GM21717 (cell line): ENCODE data around the gene HSD17B2.
"Not testable (repeated sequence)": the region's sequence is repeated elsewhere in the genome, so short reads cannot be mapped to it uniquely, and the experiment has no call there.

Source experiments
- ATAC-seq: cut with Tn5 transposase; IDR thresholded peaks from one replicate; pipeline ENCODE4 v1.9.1; 2021; ENCODE audit warnings: mild to moderate bottlenecking, moderate library complexity; ENCODE audit not compliant: unreplicated experiment

Gene HSD17B2

DNA sequence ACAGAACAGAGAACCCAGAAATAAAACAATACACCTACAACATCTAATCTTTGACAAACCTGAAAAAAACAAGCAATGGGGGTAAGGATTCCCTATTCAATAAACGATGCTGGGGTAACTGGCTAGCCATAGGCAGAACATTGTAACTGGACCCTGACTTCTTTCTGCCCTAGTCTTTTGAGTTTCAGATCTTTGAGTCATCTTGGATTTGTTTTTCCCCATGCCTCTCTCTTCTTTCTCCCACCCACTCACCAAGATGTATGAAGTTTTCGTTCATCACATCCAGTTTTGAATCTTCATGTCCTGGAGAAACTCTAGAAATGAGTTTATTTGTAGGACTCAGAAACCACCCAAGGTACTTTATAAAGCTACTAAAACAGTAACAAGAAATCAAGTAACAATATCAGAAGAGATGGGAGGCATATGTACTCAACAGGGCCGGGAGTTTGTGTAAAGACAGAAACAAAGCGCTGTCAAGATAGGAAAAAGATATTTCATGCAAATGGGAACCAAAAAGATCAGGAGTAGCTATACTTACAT lies 39.0 kb downstream of the HSD17B2 start:
- ATAC-seq, result no peak

DNA sequence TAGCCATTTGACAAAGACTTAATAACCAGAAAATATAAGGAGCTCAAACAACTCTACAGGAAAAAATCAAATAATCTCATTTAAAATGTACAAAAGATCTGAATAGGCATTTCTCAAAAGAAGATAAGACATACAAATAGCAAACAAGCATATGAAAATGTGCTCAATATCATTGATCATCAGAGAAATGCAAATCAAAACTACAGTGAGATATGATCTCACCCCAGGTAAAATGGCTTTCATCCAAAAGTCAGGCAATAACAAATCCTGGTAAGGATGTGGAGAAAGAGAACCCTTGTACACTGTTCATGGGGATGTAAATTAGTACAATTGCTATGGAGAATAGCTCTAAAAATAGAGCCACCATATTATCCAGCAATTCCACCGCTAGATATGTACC lies 43.1 kb downstream of the HSD17B2 start:
- ATAC-seq, result no peak

DNA sequence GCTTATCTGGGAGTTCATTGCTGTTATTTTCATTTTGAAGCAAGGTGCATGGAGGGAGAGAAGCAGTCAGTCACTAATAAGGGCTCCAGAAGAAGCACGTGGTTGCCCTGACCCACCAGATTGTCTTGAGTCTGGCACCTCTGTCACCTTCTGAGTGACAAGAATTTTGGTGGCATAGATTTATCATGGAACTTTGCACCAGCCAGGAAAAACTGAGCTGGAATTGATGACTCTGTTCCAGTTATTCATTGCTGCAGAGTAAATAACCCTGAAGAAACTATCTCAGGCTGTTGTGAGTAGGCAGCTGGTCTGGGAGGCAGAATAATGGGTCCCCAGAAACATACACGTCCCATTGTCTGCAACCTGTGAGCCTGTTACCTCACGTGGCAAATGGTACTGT lies 44.8 kb downstream of the HSD17B2 start:
- ATAC-seq, result no peak

DNA sequence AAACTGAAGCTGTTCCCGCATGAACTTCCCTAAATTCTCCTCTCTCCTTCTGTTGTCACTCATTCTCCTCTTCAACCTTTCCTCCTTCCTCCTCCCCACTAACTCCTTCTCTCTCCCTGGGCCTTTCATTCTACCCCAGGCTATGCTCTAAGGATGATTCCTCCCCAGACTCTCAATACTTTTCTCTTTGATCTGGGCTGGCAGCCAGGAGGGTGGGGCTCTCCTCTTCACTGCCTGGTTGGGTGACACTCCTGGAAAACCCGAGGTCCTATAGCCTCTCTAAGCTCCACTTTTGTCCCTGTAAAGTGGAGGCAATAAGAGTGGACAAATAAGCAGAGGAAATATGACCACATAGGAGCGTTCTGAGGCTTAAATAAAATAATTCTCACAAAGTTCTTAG lies 46.2 kb downstream of the HSD17B2 start:
- no peak for ATAC-seq

DNA sequence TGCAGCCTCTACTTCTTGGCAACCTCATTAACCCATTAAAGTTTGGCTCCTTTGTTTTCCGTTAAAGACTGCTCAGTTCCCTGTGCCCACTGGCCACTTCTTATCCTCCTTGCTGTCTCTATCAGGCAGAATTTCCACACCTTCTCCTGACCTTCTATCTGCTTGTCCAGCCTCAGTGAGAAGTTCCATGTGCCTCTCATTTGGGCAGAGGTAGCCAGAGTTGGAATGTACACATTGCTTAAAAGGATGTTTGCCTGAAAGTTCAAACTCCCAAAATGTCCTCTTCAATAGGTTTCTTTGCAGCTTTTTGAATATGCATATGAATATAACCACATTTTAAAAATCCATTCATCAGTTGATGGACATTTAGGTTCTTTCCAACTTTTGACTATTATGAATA lies 47.0 kb downstream of the HSD17B2 start:
- ATAC-seq, result no peak

DNA sequence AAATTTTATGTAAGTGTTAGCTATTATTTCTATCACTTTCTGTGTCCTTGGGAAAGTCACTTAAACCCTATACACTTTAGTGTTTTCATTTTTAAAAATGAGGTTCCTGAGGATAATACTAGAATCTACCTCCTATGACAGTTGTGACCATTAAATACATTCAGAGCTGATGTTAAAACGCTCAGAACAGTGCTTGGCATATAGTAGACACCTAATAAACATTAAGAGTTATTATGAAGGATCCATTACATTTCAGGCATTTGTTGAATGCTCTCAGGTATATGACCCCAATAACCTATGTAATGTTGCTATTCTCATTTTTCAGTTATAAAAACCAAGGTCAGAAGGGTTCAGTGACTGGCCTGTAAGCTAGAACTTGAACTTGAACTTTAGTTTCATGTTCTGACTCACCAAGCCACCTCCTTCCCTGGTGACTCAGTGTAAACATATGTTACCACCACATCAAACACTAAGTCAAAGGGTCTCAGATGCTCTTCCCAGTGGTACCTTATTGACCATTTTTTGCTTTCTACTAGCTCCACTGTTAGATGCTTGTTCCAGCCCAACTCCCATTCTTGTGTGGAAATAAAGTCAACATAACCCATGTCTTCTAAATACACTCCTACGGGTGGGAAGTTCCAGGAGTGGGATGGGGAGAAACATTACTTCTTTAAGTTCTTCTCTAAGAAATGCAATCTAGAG lies 47.6 kb downstream of the HSD17B2 start:
- ATAC-seq, result peak; percentile 83

DNA sequence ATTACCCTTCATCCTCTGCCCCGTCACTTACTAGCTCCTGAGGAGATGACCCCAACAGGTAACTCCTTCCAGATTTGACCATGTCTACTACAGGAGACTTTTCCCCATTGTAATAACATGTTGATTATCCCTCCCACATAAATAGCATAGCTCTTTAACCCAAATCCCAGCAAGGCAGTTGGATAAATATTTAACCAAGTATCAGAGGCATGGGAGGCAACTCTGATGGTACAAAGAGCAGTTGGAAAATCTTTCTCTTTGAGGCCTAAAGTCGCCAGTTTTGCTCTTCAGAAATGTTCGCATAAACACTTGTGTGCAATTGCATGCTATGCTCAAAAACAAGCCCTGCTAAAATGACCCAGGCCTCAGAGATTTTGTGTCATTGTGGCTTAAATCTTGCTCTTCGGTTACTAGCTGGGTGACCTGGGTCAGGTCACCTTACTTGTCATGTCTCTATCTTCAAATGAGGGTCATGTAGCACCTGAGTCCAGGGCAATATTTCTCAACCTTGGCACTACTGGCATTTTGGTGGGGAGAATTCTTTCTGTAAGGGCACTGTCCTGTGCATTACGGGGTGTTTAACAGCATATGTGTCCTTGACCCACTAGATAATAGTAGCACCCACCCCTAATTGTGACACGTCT lies 48.8 kb downstream of the HSD17B2 start:
- no peak for ATAC-seq

DNA sequence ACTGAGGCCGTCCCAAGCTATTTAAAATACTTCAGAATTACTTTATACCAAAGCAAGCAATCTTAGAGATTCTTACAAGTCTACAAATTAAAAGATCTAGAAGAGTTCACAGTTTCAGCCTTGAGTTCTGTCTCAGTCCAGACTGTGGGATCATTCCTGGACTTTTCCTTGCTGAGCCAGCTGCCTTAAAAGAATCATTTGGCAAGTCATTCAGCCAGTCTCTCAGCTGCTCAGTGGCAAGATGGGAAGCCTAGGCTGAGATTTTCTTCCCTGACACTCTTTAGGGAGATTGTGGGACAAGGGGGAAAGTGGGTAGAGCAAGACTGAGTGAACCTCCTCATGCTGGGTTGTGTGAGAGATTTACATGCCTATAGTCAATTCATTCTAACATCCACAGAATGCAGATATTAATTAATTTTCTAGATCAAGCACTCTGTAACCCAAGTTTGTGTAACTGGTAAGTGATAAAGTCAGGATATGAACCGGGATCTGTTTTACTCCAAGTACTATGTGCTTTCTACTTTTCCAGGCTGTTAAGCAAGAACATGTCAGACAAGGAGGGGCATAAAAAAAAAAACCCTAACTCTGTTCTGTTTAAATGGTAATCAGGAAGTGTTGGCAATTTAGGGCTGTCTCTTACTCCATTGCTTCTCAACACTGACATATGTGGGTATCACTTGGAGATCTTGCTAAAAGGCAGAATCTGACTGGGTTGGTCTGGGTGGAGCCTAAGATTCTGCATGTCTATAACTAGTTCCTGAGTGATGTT lies 50.1 kb downstream of the HSD17B2 start:
- ATAC-seq, result no peak

DNA sequence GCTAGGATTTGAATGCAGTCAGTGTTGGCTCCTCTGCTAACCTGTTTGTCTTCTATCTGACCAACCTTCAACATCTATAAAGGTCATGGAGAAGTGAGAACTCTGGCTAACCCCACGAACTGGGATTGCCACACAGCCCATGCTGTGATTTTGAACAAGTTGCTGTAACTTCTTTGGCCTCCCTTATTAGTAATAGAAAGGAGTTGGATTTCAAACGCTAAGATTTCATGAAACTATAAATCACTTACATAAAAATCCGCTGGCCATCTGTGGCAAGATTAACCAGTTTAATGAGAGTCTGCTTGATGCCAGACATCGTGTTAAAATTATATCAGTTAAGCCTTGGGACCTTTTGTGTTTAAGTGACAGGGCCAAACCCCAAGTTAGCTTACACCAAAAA lies 53.4 kb downstream of the HSD17B2 start:
- ATAC-seq, result no peak

DNA sequence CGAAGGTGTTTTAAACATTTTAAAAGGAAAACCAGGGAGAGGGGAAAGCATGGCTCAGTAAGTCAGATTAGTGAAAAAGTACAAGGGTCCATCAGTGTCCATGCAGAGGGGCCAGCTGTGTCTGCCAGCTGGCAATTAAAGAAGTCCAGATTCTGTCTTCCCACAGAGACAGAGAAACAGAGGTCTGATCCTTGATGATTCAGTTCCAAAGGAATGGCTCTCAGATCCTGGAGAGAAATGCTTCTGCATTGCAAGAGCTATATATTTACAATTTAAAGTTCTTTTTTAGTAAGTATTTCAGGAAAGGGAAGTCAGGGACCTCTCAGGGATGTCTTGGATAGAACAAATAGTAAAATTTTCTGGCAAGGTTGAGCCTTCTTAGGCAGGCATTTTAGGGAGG lies 56.2 kb downstream of the HSD17B2 start:
- no peak for ATAC-seq

DNA sequence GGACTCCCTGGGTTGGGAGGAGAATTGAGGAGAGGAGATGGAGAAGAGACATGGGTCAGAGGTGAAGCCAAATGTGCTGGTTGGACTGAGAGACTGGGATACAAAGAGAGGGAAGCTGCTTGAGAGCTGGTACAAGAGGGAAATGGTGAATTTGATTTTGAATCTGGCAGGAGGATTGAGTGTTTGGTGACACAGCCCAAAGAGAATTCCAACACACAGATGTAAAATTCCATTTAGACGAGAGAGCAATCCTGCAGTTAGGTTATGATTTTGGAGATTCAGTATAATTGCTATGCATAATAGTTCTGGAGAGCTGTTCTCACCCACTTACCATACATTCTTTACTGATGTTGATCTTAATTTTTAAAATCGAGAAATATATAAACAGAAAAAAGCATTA lies 57.7 kb downstream of the HSD17B2 start:
- no peak for ATAC-seq

DNA sequence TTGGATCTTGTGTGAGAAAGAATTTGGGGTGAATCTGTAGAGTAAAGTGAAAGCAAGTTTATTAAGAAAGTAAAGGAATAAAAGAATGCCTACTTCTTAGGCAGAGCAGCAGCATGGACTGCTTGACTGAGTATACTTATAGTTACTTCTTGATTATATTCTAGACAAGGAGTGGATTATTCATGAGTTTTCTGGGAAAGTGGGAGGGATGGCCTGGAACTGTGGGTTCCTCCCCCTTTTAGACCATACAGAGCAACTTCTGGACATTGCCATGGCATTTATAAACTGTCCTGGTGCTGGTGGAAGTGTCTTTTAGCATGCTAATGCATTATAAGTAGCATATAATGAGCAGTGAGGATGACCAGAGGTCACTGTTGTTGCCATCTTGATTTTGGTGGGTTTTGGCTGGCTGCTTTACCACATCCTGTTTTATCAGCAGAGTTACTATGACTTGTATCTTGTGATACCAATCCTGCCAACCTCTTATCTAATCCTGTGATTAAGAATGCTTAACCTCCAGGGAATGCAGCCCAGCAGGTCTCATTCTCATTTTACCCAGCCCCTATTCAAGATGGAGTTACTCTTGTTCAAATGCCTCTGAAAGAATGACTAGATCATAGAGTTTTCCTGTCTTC lies 58.7 kb downstream of the HSD17B2 start:
- no peak for ATAC-seq

DNA sequence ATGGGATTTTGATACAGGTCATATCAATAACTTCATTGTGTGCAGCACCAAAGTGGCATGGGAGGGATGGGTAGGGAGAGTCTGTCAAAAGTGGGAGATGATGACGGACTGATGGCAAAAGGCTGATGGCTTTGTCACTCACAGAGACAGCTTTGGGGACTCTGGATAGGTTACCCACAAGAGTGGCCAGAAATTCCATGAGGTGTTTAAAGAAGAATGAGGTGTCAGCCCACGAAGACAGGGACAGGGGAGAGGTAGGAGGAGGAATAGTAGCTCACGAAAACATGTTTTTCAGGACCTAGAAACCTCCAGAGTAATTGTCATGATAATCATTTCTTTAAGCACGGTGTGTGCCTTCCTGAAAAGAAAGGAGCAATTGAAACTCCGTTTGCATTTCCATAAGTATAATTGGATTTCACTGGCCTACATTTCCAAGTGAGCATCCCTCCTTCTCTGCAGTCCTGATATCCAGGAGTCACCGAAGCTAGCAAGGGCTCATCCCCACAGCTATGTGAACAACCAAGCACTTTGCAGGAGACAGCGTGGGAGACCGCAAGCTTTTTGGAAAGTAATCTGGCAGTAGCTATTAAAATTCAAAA lies 60.0 kb downstream of the HSD17B2 start:
- no peak for ATAC-seq

DNA sequence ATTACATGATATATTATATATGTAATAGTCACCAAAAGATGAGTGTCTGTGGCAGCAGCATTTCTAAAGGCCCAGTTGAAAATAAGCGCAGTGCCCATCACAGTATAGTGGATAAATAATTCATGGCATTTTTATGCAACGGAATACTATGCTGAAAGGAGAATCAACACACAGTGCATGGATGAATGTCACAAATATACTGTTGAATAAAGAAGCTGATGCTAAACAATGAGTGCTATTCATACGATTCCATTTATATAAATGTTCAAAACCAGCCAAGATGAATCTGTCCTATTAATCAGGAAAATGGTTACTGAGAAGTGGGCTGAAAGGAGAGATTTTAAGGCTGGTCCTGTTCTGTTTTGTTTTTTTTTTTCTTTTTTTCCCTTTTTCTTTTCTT lies 61.6 kb downstream of the HSD17B2 start:
- no peak for ATAC-seq

DNA sequence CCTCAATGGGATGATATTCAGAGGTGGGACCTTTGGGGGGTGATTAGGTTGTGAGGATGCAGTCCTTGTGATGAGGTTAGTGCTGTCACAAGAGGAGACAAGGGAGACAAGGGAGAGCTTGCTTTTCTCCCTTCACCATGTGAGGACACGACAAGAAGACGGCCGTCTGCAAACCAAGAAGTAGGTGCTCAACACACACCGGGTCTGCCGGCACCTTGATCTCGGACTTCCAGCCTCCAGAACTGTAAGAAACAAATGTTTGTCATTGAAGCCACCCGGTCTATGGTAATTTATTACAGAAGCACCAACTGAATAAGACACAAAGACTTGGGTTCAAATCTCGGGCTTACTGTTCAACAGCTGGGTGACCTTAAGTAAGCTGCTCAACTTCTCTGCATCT lies 70.1 kb downstream of the HSD17B2 start:
- ATAC-seq, result no peak

DNA sequence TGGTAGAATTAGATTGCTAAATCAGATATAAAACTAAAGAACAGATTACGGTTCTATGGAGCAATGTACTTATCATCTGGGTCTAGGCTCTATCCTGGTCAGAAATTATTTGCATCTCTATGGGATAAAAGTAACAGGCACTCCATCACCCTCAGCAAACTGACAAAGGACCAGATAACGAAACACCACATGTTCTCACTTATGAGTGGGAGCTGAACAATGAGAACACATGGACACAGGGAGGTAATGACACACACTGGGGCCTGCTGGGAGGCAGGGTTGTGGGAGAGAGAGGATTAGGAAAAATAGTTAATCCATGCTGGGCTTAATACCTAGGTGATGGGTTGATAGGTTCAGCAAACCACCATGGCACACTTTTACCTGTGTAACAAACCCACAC lies 73.0 kb downstream of the HSD17B2 start:
- ATAC-seq, result no peak

DNA sequence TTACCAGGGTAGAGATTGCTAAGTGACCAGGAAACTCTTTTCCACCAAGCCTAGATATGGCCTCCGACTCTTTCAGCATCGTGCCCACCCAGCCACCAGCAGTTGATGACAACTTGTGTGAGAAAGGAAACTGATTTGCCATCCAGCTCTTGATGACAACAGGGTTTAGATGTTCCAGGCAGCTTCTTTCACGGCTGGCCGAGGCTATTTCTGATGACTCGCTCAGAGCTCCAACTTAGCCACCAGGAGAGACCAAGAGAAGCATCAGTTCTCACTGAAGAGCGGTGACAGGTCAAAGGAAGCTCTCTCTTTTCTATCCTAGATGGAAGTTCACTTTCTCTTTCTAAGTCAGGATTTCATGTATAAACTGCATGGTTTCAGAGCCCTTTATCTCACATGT lies 73.7 kb downstream of the HSD17B2 start:
- no peak for ATAC-seq

DNA sequence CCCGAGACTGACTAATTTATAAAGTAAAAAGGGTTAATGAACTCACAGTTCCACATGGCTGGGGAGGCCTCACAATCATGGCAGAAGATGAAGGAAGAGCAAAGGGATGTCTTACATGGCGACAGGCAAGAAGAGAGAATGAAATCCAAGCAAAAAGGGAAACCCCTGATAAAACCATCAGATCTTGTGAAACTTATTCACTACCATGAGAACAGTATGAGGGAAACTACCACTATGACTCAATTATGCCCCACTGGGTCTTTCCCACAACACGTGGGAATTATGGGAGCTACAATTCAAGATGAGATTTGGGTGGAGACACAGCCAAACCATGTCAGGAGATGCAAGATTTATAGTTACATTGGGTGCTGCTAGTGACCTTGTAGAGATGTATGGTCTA lies 74.2 kb downstream of the HSD17B2 start:
- not testable (repeated sequence) for ATAC-seq

DNA sequence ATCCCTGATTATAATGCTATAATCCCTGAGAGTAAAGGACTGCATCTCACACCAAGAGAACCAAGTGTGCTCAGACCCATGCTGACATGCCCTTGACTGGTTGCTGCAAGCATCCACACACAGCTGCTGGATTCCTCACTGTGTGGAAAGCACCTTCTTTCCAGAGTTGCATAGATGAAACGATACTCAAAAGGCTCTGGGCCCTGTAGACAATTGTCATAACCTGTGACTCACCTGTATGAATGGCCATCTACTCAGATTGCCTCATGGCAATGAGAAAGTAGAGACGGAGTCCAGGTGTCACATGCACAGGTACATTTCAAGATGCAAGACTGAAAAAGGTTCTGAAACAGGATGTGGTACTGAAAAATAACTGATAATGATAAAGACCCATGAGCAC lies 76.9 kb downstream of the HSD17B2 start:
- ATAC-seq, result no peak

DNA sequence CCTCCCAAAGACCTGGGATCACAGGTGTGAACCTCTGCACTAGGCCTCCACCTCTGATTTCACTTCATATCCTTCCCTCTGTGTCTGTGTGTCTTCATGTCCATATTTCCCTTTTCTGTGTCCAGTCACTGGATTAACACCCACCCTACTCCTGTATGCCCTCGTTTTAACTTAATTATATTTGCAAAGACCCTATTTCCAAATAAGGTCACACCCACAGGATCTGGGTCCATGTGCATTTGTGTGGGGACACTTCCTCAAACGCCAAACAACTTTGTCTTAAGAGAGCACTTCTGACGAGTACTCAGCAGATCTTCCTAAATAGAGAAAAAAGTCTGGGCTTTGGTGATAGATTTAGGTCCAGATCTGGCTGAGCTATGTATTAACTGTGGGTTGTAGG lies 78.7 kb downstream of the HSD17B2 start:
- no peak for ATAC-seq

DNA sequence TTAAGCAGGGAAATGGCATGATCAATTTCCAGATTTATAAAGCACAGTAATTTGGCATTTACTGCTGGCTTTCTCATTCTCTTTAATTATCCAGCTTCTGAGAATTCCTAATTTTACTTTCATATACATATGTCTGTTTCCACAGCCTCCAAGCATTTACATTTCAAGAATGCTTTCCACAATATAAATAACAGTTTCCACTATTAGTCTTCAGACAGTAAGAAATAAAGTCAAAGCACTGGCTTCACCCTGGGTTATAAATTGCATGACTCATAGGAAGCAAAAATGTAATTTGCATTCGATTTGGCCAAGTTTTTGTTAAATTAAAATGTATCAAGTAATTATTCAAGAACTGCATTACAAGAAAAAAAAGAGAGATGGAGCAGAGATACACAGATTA lies 81.5 kb downstream of the HSD17B2 start:
- ATAC-seq, result no peak
